ENCODE results near the gene RBM33. TPM values are rescaled to one million over a fixed set of nuclear protein-coding genes. Genes with fewer than 3 reads are reported as not detected.

The RBM33 gene
- polyA plus RNA-seq, 3 donors = 15.0 to 27.7 (median 22.2) TPM

DNA sequence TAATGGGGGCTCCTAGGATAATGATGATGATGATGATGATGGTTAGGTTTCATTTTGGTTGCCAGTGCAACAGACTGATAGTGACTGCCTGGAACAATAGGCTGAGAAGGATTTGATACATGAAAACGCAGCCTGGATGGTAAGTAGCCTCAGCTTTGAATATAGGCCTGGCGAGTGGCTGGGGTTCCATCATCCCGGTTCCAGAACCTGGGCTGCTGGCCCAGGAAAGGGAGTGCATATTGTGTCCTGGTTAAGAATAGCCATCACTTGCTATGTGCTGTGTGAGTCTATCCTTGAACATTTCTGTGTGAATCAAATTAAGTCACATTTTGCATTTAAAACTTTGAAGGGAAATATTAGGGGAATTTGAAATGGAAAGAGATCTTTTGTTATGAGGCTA, 105.1 kb downstream of the RBM33 start:
- H4K20me1 ChIP-seq (ENCODE audit: insufficient read depth, low read length) = peaks cover 97% of the 10 kb centered on the region
- H3K9me3 Mint-ChIP-seq = peaks cover 0 to 2% (median 0%) of the 10 kb centered on the region in 7 donors

GRCh38 chr7:155750255-155751125, 106.0 kb downstream of the RBM33 start:
- H4K20me1 ChIP-seq (ENCODE audit: insufficient read depth, low read length) = peaks cover 99% of the 10 kb centered on the region

More for the DNA sequence above, 105.1 kb downstream of the RBM33 start:
- H3K27ac ChIP-seq (ENCODE audit: low read depth in 1 of 2, low read length in 2 of 2) = no peak overlapping the region
- intact Hi-C loops (cut with micrococcal nuclease) = no loop called here
- WGBS (ENCODE audit: insufficient coverage) = 100% methylated on average over 3 of the region's 3 CpGs
- H3K4me2 ChIP-seq (replicated peaks; ENCODE audit: extremely low read depth, low read length, poor library complexity, severe bottlenecking) = no peak overlapping the region
- peaks cover 98% of the 10 kb centered on the region for H3K79me2 ChIP-seq (ENCODE audit: insufficient read depth, low read length)
- peak overlapping the region in 2 of 7 donors; percentile 0 to 25 for H3K27ac Mint-ChIP-seq
- H3K27me3 ChIP-seq (ENCODE audit: control insufficient read depth in 2 of 2, insufficient read depth in 2 of 2, low read length in 2 of 2) = no peaks in the 10 kb centered on the region
- H3K36me3 Mint-ChIP-seq = peaks cover 52 to 64% of the 10 kb centered on the region in 2 donors
- H3K27me3 Mint-ChIP-seq (ENCODE audit: low read depth in 3 of 3) = no peaks in the 10 kb centered on the region
- peaks cover 45% of the 10 kb centered on the region for H3K4me1 Mint-ChIP-seq
- H3K4me3 ChIP-seq (replicated peaks in 1 of 3; ENCODE audit: low read depth in 2 of 3, low read length in 3 of 3) = no peak overlapping the region
- H3K9ac ChIP-seq (ENCODE audit: insufficient read depth, low read length, poor library complexity, severe bottlenecking) = no peak overlapping the region
- no peak overlapping the region for H2AFZ ChIP-seq (ENCODE audit: insufficient read depth, low read depth, low read length, poor library complexity, severe bottlenecking)
- no peaks in the 10 kb centered on the region for H3K9me3 ChIP-seq (replicated peaks in 1 of 2; ENCODE audit: control insufficient read depth in 1 of 2, insufficient read depth in 1 of 2, low read length in 2 of 2)
- H3K4me3 Mint-ChIP-seq = no peak overlapping the region
- TF ChIP-seq CTCF (IDR thresholded peaks at IDR 0.05) = no peak
- peaks cover 26 to 83% of the 10 kb centered on the region in 2 donors for H3K36me3 ChIP-seq (replicated peaks in 1 of 2; ENCODE audit: control insufficient read depth in 1 of 2, insufficient read depth in 2 of 2, low read length in 2 of 2)
- H3K4me1 ChIP-seq (ENCODE audit: control insufficient read depth in 1 of 2, insufficient read depth in 2 of 2, low read length in 2 of 2) = peaks cover 12 to 19% of the 10 kb centered on the region in 2 donors
- DNase-seq = no peak

More at GRCh38 chr7:155750255-155751125, 106.0 kb downstream of the RBM33 start:
- WGBS (ENCODE audit: insufficient coverage) = 100% methylated on average over 1 of the region's 5 CpGs
- Histone ChIP-seq H3K4me1 (ENCODE audit: control insufficient read depth in 1 of 2, insufficient read depth in 2 of 2, low read length in 2 of 2) (peaks cover 17 to 28% of the 10 kb centered on the region in 2 donors), H3K4me2 (replicated peaks; ENCODE audit: extremely low read depth, low read length, poor library complexity, severe bottlenecking) (no peak overlapping the region), H3K36me3 (replicated peaks in 1 of 2; ENCODE audit: control insufficient read depth in 1 of 2, insufficient read depth in 2 of 2, low read length in 2 of 2) (peaks cover 17 to 80% of the 10 kb centered on the region in 2 donors), H3K27ac (ENCODE audit: low read depth in 1 of 2, low read length in 2 of 2) (no peak overlapping the region), H3K79me2 (ENCODE audit: insufficient read depth, low read length) (peaks cover 100% of the 10 kb centered on the region), H3K27me3 (ENCODE audit: control insufficient read depth in 2 of 2, insufficient read depth in 2 of 2, low read length in 2 of 2) (no peaks in the 10 kb centered on the region), H3K9ac (ENCODE audit: insufficient read depth, low read length, poor library complexity, severe bottlenecking) (no peak overlapping the region), H2AFZ (ENCODE audit: insufficient read depth, low read depth, low read length, poor library complexity, severe bottlenecking) (no peak overlapping the region), H3K4me3 (replicated peaks in 1 of 3; ENCODE audit: low read depth in 2 of 3, low read length in 3 of 3) (no peak overlapping the region), H3K9me3 (replicated peaks in 1 of 2; ENCODE audit: control insufficient read depth in 1 of 2, insufficient read depth in 1 of 2, low read length in 2 of 2) (no peaks in the 10 kb centered on the region)
- DNase-seq = no peak
- peaks cover 0 to 2% (median 0%) of the 10 kb centered on the region in 7 donors for H3K9me3 Mint-ChIP-seq
- no peaks in the 10 kb centered on the region for H3K27me3 Mint-ChIP-seq (ENCODE audit: low read depth in 3 of 3)
- intact Hi-C loops (cut with micrococcal nuclease) = no loop called here
- no peak overlapping the region for H3K4me3 Mint-ChIP-seq
- peak overlapping the region in 2 of 7 donors; percentile 4 to 50 for H3K27ac Mint-ChIP-seq
- peaks cover 51% of the 10 kb centered on the region for H3K4me1 Mint-ChIP-seq
- peaks cover 44 to 58% of the 10 kb centered on the region in 2 donors for H3K36me3 Mint-ChIP-seq
- TF ChIP-seq CTCF (IDR thresholded peaks at IDR 0.05) = no peak
